ENCODE measurements around the gene ACADM. TPM values are rescaled to one million over a fixed set of nuclear protein-coding genes. Genes with fewer than 3 reads are reported as not detected.
A peak's percentile ranks its signal among the peaks of the same experiment; 100 is the strongest.

ACADM gene
- total and polyA plus RNA-seq, 2 experiments from 2014 or later: 37.7 to 52.8 TPM

GRCh38 chr1:75768016-75768415 lies 43.5 kb downstream of the ACADM start:
- Histone ChIP-seq H2AFZ (no peak overlapping the region), H3K9me2 (ENCODE audit: insufficient read depth) (no peaks in the 10 kb centered on the region), H3K27me3 (ENCODE audit: insufficient read depth) (no peaks in the 10 kb centered on the region), H3K4me3 (no peak overlapping the region), H3K27ac (ENCODE audit: low read depth) (peak overlapping the region; percentile 67; the same call in 1 of the 2 replicates), H3F3A (replicated peaks; ENCODE audit: low read depth) (no peaks in the 10 kb centered on the region), H3K79me2 (replicated peaks; ENCODE audit: insufficient read depth) (no peaks in the 10 kb centered on the region), H3K4me1 (ENCODE audit: insufficient read depth) (peaks cover 4% of the 10 kb centered on the region; the same call in 1 of the 2 replicates), H3K36me3 (ENCODE audit: insufficient read depth) (no peaks in the 10 kb centered on the region), H4K20me1 (replicated peaks; ENCODE audit: insufficient read depth) (0 out of 2 replicates have a peak, but pooled peaks cover 5% of the 10 kb centered on the region), H3K4me2 (no peak overlapping the region)
- Mint-ChIP-seq H3K36me3 (ENCODE audit: low read depth) (no peaks in the 10 kb centered on the region), H3K27me3 (ENCODE audit: insufficient read depth, low read depth, poor library complexity) (no peaks in the 10 kb centered on the region), H3K4me3 (no peak overlapping the region), H3K9me3 (0 out of 3 replicates have a peak, but pooled peaks cover 3% of the 10 kb centered on the region), H3K4me1 (peaks cover 18% of the 10 kb centered on the region), H3K27ac (no peak overlapping the region)
- no peak for TF ChIP-seq ZNF114 (CRISPR knock-in tag; IDR thresholded peaks at IDR 0.05)
- TF ChIP-seq ETS1 (IDR thresholded peaks at IDR 0.05): no peak
- TF ChIP-seq, protein P1, sequence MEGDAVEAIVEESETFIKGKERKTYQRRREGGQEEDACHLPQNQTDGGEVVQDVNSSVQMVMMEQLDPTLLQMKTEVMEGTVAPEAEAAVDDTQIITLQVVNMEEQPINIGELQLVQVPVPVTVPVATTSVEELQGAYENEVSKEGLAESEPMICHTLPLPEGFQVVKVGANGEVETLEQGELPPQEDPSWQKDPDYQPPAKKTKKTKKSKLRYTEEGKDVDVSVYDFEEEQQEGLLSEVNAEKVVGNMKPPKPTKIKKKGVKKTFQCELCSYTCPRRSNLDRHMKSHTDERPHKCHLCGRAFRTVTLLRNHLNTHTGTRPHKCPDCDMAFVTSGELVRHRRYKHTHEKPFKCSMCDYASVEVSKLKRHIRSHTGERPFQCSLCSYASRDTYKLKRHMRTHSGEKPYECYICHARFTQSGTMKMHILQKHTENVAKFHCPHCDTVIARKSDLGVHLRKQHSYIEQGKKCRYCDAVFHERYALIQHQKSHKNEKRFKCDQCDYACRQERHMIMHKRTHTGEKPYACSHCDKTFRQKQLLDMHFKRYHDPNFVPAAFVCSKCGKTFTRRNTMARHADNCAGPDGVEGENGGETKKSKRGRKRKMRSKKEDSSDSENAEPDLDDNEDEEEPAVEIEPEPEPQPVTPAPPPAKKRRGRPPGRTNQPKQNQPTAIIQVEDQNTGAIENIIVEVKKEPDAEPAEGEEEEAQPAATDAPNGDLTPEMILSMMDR (conservative IDR thresholded peaks at IDR 0.05; ENCODE audit: low read depth in 2 of 2): no peak
- DNase-seq (ENCODE audit: low spot score) (peak; percentile 46), ATAC-seq (peak; percentile 44; the same call in 2 of the 3 replicates)

DNA sequence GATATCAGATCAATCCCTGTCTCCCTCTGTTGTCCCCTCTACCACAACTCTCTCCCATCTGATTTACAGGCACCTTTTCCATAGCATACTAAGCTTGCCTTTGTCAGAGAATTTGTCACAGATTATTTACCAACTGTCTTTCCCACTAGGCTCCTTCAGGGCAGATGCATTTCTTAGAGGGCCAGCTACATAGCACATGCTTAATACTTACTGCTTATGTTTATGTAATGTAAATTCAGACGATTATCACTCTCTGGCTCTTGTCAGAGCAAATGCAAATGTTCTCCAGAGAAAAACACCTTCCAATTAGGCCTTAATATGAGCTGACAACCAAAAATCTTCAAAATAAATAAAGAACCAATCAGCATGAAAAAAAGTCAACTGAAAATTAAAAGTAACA lies 46.3 kb downstream of the ACADM start:
- H3K27me3 Mint-ChIP-seq (ENCODE audit: insufficient read depth, low read depth, poor library complexity): no peaks in the 10 kb centered on the region
- Histone ChIP-seq H3K9me2 (ENCODE audit: insufficient read depth) (no peaks in the 10 kb centered on the region), H4K20me1 (replicated peaks; ENCODE audit: insufficient read depth) (no peaks in the 10 kb centered on the region), H3F3A (replicated peaks; ENCODE audit: low read depth) (no peaks in the 10 kb centered on the region), H3K4me1 (ENCODE audit: insufficient read depth) (peaks cover 4% of the 10 kb centered on the region; the same call in 1 of the 2 replicates), H3K27ac (ENCODE audit: low read depth) (no peak overlapping the region), H3K4me3 (no peak overlapping the region), H3K79me2 (replicated peaks; ENCODE audit: insufficient read depth) (no peaks in the 10 kb centered on the region), H3K4me2 (no peak overlapping the region), H3K36me3 (ENCODE audit: insufficient read depth) (no peaks in the 10 kb centered on the region), H2AFZ (no peak overlapping the region), H3K27me3 (ENCODE audit: insufficient read depth) (no peaks in the 10 kb centered on the region)
- DNase-seq (ENCODE audit: low spot score) (no peak), ATAC-seq (no peak)
- H3K4me1 Mint-ChIP-seq: peaks cover 18% of the 10 kb centered on the region
- H3K4me3 Mint-ChIP-seq: no peak overlapping the region
- no peaks in the 10 kb centered on the region for H3K36me3 Mint-ChIP-seq (ENCODE audit: low read depth)
- TF ChIP-seq ETS1 (IDR thresholded peaks at IDR 0.05) (no peak), EZH2 (IDR thresholded peaks at IDR 0.05; ENCODE audit: low read depth, unreplicated experiment) (no peak), EZH2phosphoT487 (IDR thresholded peaks at IDR 0.05; ENCODE audit: unreplicated experiment) (no peak), ZNF331 (CRISPR knock-in tag; IDR thresholded peaks at IDR 0.05; ENCODE audit: low read depth) (no peak)
- TF ChIP-seq, protein P2, sequence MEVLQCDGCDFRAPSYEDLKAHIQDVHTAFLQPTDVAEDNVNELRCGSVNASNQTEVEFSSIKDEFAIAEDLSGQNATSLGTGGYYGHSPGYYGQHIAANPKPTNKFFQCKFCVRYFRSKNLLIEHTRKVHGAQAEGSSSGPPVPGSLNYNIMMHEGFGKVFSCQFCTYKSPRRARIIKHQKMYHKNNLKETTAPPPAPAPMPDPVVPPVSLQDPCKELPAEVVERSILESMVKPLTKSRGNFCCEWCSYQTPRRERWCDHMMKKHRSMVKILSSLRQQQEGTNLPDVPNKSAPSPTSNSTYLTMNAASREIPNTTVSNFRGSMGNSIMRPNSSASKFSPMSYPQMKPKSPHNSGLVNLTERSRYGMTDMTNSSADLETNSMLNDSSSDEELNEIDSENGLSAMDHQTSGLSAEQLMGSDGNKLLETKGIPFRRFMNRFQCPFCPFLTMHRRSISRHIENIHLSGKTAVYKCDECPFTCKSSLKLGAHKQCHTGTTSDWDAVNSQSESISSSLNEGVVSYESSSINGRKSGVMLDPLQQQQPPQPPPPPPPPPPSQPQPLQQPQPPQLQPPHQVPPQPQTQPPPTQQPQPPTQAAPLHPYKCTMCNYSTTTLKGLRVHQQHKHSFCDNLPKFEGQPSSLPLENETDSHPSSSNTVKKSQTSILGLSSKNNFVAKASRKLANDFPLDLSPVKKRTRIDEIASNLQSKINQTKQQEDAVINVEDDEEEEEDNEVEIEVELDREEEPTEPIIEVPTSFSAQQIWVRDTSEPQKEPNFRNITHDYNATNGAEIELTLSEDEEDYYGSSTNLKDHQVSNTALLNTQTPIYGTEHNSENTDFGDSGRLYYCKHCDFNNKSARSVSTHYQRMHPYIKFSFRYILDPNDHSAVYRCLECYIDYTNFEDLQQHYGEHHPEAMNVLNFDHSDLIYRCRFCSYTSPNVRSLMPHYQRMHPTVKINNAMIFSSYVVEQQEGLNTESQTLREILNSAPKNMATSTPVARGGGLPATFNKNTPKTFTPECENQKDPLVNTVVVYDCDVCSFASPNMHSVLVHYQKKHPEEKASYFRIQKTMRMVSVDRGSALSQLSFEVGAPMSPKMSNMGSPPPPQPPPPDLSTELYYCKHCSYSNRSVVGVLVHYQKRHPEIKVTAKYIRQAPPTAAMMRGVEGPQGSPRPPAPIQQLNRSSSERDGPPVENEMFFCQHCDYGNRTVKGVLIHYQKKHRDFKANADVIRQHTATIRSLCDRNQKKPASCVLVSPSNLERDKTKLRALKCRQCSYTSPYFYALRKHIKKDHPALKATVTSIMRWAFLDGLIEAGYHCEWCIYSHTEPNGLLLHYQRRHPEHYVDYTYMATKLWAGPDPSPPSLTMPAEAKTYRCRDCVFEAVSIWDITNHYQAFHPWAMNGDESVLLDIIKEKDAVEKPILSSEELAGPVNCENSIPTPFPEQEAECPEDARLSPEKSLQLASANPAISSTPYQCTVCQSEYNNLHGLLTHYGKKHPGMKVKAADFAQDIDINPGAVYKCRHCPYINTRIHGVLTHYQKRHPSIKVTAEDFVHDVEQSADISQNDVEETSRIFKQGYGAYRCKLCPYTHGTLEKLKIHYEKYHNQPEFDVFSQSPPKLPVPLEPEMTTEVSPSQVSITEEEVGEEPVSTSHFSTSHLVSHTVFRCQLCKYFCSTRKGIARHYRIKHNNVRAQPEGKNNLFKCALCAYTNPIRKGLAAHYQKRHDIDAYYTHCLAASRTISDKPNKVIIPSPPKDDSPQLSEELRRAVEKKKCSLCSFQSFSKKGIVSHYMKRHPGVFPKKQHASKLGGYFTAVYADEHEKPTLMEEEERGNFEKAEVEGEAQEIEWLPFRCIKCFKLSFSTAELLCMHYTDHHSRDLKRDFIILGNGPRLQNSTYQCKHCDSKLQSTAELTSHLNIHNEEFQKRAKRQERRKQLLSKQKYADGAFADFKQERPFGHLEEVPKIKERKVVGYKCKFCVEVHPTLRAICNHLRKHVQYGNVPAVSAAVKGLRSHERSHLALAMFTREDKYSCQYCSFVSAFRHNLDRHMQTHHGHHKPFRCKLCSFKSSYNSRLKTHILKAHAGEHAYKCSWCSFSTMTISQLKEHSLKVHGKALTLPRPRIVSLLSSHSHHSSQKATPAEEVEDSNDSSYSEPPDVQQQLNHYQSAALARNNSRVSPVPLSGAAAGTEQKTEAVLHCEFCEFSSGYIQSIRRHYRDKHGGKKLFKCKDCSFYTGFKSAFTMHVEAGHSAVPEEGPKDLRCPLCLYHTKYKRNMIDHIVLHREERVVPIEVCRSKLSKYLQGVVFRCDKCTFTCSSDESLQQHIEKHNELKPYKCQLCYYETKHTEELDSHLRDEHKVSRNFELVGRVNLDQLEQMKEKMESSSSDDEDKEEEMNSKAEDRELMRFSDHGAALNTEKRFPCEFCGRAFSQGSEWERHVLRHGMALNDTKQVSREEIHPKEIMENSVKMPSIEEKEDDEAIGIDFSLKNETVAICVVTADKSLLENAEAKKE (CRISPR knock-in tag; IDR thresholded peaks at IDR 0.05): no peak
- H3K27ac Mint-ChIP-seq: no peak overlapping the region
- H3K9me3 Mint-ChIP-seq: peaks cover 4% of the 10 kb centered on the region; the same call in 1 of the 3 replicates
